Fibroblast of pulmonary artery (primary cell): ENCODE measurements around the gene POLD1.
"Not testable (repeated sequence)": the region's sequence is repeated elsewhere in the genome, so short reads cannot be mapped to it uniquely, and the experiment has no call there.

Source experiments
- DNase-seq: peaks from one replicate; pipeline ENCODE4 v3.0.0-alpha.2; 2010; ENCODE audit warnings: low read depth
- H3K4me3 ChIP-seq: replicated peaks from 2 replicates; pipeline ENCODE4 v1.5.1; 2011; ENCODE audit warnings: low read depth, mild to moderate bottlenecking, control low read depth, low read length, moderate library complexity
- CTCF ChIP-seq: IDR thresholded peaks from 2 replicates; pipeline ENCODE4 v1.5.1; 2011; ENCODE audit warnings: mild to moderate bottlenecking, control low read depth, low read length, inconsistent platforms; ENCODE audit errors: missing control alignments

The POLD1 gene

GRCh38 chr19:50384685-50385535 lies 763 bp downstream of the POLD1 start:
- peak; percentile 18 for DNase-seq
- no peak for TF ChIP-seq CTCF
- H3K4me3 ChIP-seq = peak overlapping the region; percentile 73

DNA sequence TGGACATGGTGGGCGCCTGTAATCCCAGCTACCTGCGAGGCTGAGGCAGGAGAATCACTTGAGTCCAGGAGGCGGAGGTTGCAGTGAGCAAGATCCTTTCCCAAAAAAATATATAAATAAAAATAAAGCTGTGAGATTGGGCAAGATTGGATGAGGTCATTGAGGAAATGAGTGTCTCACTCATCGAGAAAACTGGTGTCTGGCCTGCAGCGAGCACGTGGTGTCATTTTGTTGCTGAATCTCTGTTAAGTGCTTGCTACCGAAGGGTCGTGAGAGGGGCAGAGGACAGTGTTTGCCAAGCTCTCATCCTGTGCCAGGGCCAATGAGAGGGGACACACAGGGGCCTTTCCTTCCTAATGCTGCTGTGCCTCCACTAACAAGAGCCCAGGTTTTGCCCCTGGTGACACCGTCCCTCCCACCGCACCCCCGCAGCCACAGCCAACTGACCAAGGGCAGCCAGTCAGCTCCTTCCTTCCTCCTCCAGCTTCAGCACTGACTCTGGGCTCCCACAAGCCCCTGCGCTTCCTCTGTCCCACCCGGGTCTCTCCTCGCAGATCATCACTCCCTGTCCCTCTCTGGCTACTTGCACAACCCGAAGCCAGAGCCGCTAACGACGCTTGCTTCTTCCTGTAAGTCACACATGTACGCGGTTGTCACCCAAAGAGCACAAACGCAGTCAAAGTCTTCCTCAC lies 3.2 kb downstream of the POLD1 start:
- no peak for TF ChIP-seq CTCF
- peak; percentile 60 for DNase-seq
- no peak overlapping the region for H3K4me3 ChIP-seq

GRCh38 chr19:50387868-50388245 lies 3.7 kb downstream of the POLD1 start:
- no peak for TF ChIP-seq CTCF
- H3K4me3 ChIP-seq = no peak overlapping the region
- no peak for DNase-seq

- not testable (repeated sequence) for DNase-seq
These were observed 6.1 kb downstream of the POLD1 start for GRCh38 chr19:50390295-50390694.

GRCh38 chr19:50390952-50391351 lies 6.8 kb downstream of the POLD1 start:
- not testable (repeated sequence) for DNase-seq, H3K4me3 ChIP-seq

More at GRCh38 chr19:50390295-50390694, 6.1 kb downstream of the POLD1 start:
- H3K4me3 ChIP-seq = not testable (repeated sequence)

DNA sequence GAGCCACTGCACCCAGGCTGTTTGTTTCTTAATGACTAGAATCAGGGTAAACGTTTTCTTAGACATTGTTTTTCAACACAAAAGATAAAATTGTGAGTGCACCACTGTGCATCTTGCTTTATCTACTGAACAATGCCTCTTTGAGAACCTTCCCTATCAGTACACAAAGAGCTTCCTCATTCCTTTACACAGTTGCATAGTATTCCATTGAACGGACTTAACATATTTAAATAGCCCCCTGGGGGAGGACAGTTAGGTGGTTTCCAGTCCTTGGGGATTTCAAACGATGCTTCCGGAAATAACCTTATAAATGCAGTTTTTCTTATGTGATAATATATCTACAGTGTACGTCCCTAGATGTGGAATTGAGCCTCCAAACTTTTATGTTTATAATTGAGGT lies 8.6 kb downstream of the POLD1 start:
- TF ChIP-seq CTCF = no peak
- no peak for DNase-seq
- H3K4me3 ChIP-seq = no peak overlapping the region

DNA sequence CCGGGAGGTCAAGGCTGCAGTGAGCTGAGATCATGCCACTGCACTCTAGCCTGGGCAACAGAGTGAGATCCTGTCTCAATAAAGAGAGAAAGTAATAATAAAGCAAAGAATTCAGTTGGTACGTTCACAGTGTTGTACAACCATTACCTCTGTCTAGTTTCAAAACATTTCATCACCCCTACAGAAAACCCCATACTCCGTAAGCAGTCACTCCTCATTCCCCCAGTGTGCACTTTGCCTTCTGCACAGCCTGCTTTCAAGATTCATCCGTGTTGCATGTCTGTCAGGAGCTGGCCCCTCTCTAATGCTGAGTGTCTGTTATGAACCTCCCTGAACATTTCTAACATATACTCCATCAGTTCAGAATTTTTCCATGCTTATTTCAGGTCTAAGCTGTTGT lies 9.4 kb downstream of the POLD1 start:
- TF ChIP-seq CTCF = no peak
- H3K4me3 ChIP-seq = no peak overlapping the region
- DNase-seq = no peak

- no peak overlapping the region for H3K4me3 ChIP-seq
- no peak for TF ChIP-seq CTCF
- no peak for DNase-seq
These were observed 9.9 kb downstream of the POLD1 start for GRCh38 chr19:50394017-50394416.
